MM.1S (cell line): ENCODE results near the gene MYL10.

Source experiments
- DNase-seq: peaks from one replicate; pipeline ENCODE4 v3.0.0-alpha.2; 2015
- H2AFZ ChIP-seq: fragments of 300-600 bp; sonication (generic); 2 replicates; pipeline ENCODE4 v1.6.0; 2016; ENCODE audit warnings: antibody characterized with exemption, low read length
- H3F3A ChIP-seq: fragments of 300-600 bp; sonication (generic); 2 replicates; pipeline ENCODE4 v1.6.1; 2016; ENCODE audit warnings: mild to moderate bottlenecking, antibody characterized with exemption, low read length, moderate library complexity, mixed read lengths; ENCODE audit not compliant: insufficient read depth
- H3K27ac ChIP-seq: fragments of 300-600 bp; sonication (generic); 2 replicates; pipeline ENCODE4 v1.5.1; 2016; ENCODE audit warnings: mild to moderate bottlenecking, low read length
- H3K27me3 ChIP-seq: fragments of 300-600 bp; sonication (generic); replicated peaks from 2 replicates; pipeline ENCODE4 v1.6.0; 2016; ENCODE audit warnings: low read length; ENCODE audit not compliant: insufficient read depth
- H3K36me3 ChIP-seq: fragments of 300-600 bp; sonication (generic); replicated peaks from 2 replicates; pipeline ENCODE4 v1.6.1; 2016; ENCODE audit warnings: mild to moderate bottlenecking, low read length, mixed read lengths; ENCODE audit not compliant: insufficient read depth
- H3K4me1 ChIP-seq: fragments of 300-600 bp; sonication (generic); 2 replicates; pipeline ENCODE4 v1.6.1; 2016; ENCODE audit warnings: low read length, mixed read lengths
- H3K4me2 ChIP-seq: fragments of 300-600 bp; sonication (generic); 2 replicates; pipeline ENCODE4 v1.6.0; 2016; ENCODE audit warnings: low read depth, low read length
- H3K4me3 ChIP-seq: fragments of 300-600 bp; sonication (generic); 2 replicates; pipeline ENCODE4 v1.5.1; 2016; ENCODE audit warnings: low read length, mixed read lengths
- H3K79me2 ChIP-seq: fragments of 300-600 bp; sonication (generic); 2 replicates; pipeline ENCODE4 v1.6.1; 2016; ENCODE audit warnings: mixed run types, low read length, mixed read lengths
- H3K9ac ChIP-seq: fragments of 300-600 bp; sonication (generic); 2 replicates; pipeline ENCODE4 v1.6.1; 2016; ENCODE audit warnings: low read length, mixed read lengths
- H3K9me2 ChIP-seq: fragments of 300-600 bp; sonication (generic); replicated peaks from 2 replicates; pipeline ENCODE4 v1.6.1; 2016; ENCODE audit warnings: mild to moderate bottlenecking, low read length, mixed read lengths; ENCODE audit not compliant: insufficient read depth
- H3K9me3 ChIP-seq: fragments of 300-600 bp; sonication (generic); replicated peaks from 2 replicates; pipeline ENCODE4 v1.6.1; 2016; ENCODE audit warnings: mild to moderate bottlenecking, low read length, mixed read lengths; ENCODE audit not compliant: insufficient read depth
- H4K20me1 ChIP-seq: fragments of 300-600 bp; sonication (generic); 2 replicates; pipeline ENCODE4 v1.6.1; 2016; ENCODE audit warnings: mild to moderate bottlenecking, low read length, moderate library complexity, mixed read lengths; ENCODE audit not compliant: insufficient read depth
- EZH2 ChIP-seq: fragments of 300-600 bp; sonication (generic); optimal IDR thresholded peaks from 2 replicates; pipeline ENCODE3; 2017; ENCODE audit warnings: low read depth, mild to moderate bottlenecking, antibody characterized with exemption, low read length, mixed read lengths
- EZH2phosphoT487 ChIP-seq: fragments of 300-600 bp; sonication (generic); IDR thresholded peaks from 2 replicates; pipeline ENCODE4 v1.6.1; 2018; ENCODE audit warnings: antibody characterized with exemption, low read length
- TF ChIP-seq, protein P1 (sequence below): fragments of 300-600 bp; sonication (generic); IDR thresholded peaks from 2 replicates; pipeline ENCODE4 v1.5.1; 2016; ENCODE audit warnings: antibody characterized with exemption, low read length, mixed read lengths

MYL10 gene

DNA sequence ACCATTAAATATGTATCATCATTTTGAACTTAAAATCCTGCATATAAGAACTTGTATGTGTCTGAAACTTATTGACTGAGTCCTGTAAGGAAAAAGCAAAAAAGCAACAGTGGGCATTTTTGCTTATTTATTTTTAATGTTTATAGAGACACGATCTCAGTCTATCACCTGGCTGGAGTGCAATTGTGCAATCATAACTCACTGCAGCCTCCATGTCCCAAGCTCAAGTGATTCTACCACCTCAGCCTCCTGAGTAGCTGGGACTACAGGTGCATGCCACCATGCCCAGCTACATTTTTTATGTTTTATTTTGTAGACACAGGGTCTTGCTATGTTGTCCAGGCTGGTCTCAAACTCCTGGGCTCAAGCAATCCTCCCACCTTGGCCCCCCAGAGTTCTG lies 32.2 kb downstream of the MYL10 start:
- Histone ChIP-seq H3K27ac (no peak overlapping the region), H3K36me3 (no peaks in the 10 kb centered on the region), H3K27me3 (peaks cover 13% of the 10 kb centered on the region), H3K9me2 (no peaks in the 10 kb centered on the region), H3K9ac (no peak overlapping the region), H3K4me1 (no peaks in the 10 kb centered on the region), H3K9me3 (no peaks in the 10 kb centered on the region), H3K79me2 (no peaks in the 10 kb centered on the region), H2AFZ (no peak overlapping the region), H3K4me3 (no peak overlapping the region), H3F3A (no peaks in the 10 kb centered on the region), H4K20me1 (no peaks in the 10 kb centered on the region), H3K4me2 (no peak overlapping the region)
- no peak for DNase-seq
- TF ChIP-seq EZH2phosphoT487 (no peak), EZH2 (no peak)
- TF ChIP-seq, protein P1, sequence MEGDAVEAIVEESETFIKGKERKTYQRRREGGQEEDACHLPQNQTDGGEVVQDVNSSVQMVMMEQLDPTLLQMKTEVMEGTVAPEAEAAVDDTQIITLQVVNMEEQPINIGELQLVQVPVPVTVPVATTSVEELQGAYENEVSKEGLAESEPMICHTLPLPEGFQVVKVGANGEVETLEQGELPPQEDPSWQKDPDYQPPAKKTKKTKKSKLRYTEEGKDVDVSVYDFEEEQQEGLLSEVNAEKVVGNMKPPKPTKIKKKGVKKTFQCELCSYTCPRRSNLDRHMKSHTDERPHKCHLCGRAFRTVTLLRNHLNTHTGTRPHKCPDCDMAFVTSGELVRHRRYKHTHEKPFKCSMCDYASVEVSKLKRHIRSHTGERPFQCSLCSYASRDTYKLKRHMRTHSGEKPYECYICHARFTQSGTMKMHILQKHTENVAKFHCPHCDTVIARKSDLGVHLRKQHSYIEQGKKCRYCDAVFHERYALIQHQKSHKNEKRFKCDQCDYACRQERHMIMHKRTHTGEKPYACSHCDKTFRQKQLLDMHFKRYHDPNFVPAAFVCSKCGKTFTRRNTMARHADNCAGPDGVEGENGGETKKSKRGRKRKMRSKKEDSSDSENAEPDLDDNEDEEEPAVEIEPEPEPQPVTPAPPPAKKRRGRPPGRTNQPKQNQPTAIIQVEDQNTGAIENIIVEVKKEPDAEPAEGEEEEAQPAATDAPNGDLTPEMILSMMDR = no peak

DNA sequence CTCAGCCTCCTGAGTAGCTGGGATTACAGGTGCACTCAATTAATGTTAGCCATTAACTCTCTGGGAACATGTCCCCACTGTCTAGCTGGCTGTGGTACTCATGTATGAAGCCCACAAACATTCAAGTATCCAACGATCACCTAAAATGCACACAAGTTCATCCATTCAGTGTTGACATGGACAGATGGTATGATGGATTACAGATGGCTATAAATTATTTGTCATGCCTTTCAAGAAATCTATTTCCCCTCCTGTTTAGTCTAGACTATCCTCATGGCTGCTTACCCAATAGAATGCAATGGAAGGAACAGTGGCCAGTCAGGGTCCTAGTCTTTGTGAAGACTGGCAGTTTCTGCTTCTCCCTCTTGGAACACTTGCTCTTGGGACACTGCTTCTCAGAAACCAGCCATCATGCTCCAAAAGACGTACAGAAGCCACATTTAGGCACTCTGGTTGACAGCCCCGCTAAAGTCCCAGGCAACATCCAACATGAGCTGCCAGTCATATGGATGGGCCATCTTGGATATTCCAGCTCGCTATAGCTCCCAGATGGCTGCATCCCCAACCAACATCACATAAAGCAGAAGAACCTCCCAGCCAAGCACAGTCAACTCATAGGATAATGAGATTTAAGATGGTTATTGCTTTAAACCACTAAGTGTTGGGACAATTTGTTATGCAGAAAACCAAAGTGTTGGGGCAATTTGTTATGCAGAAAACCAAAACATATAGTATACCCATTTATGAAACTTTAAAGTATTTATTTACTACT lies 33.1 kb downstream of the MYL10 start:
- no peaks in the 10 kb centered on the region for H3F3A ChIP-seq
- no peaks in the 10 kb centered on the region for H3K36me3 ChIP-seq
- H3K4me1 ChIP-seq = no peaks in the 10 kb centered on the region
- DNase-seq = no peak
- no peak overlapping the region for H3K27ac ChIP-seq
- H3K27me3 ChIP-seq = peaks cover 13% of the 10 kb centered on the region
- H3K4me2 ChIP-seq = no peak overlapping the region
- H4K20me1 ChIP-seq = no peaks in the 10 kb centered on the region
- H2AFZ ChIP-seq = no peak overlapping the region
- H3K79me2 ChIP-seq = no peaks in the 10 kb centered on the region
- no peak overlapping the region for H3K9ac ChIP-seq
- H3K9me3 ChIP-seq = no peaks in the 10 kb centered on the region
- H3K9me2 ChIP-seq = no peaks in the 10 kb centered on the region
- no peak overlapping the region for H3K4me3 ChIP-seq
- TF ChIP-seq, protein P1 = no peak
- no peak for TF ChIP-seq EZH2
- TF ChIP-seq EZH2phosphoT487 = no peak

DNA sequence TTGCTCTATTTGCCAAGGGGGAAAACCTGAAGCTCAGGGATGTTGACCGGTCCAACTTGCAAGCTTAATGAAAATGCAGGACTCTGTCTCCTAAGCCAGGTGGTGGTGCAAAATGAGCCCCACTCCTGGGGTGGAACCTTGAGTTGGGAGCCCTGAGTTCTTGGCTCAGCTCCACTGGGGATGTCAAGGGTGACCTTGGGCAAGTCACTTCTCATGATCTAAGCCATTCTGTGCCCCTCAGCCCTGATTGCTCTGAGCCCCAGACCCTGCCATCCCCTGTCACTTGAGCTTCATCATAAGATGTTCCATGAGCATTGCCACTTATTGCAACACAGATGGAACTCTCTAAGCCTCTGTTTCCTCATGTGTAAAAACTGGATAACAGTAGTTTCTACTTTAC lies 33.9 kb downstream of the MYL10 start:
- TF ChIP-seq, protein P1 = no peak
- no peak for TF ChIP-seq EZH2
- no peak for TF ChIP-seq EZH2phosphoT487
- no peaks in the 10 kb centered on the region for H3K79me2 ChIP-seq
- H3K27me3 ChIP-seq = peaks cover 13% of the 10 kb centered on the region; the same call in 1 of the 2 replicates
- no peaks in the 10 kb centered on the region for H3K9me3 ChIP-seq
- no peaks in the 10 kb centered on the region for H3K36me3 ChIP-seq
- DNase-seq = no peak
- H3K4me2 ChIP-seq = no peak overlapping the region
- no peaks in the 10 kb centered on the region for H4K20me1 ChIP-seq
- no peaks in the 10 kb centered on the region for H3K9me2 ChIP-seq
- H2AFZ ChIP-seq = no peak overlapping the region
- H3K4me1 ChIP-seq = no peaks in the 10 kb centered on the region
- H3K27ac ChIP-seq = no peak overlapping the region
- no peaks in the 10 kb centered on the region for H3F3A ChIP-seq
- no peak overlapping the region for H3K9ac ChIP-seq
- H3K4me3 ChIP-seq = no peak overlapping the region
